Endodermal cell (in vitro differentiated cells): ENCODE data around the gene MFN1. TPM values are rescaled to one million over a fixed set of nuclear protein-coding genes. Genes with fewer than 3 reads are reported as not detected.

Experiments used
- DNase-seq: peaks from one replicate; pipeline ENCODE4 v3.0.0-alpha.2; 2017
- H3K27ac ChIP-seq: 2 replicates; pipeline ENCODE4 v1.5.1; 2013; ENCODE audit warnings: mild to moderate bottlenecking, low read depth, low read length, moderate library complexity
- H3K27me3 ChIP-seq: 2 replicates; pipeline ENCODE4 v1.6.1; 2013; ENCODE audit warnings: mild to moderate bottlenecking, low read length, moderate library complexity; ENCODE audit not compliant: insufficient read depth, control insufficient read depth, poor library complexity, severe bottlenecking
- H3K36me3 ChIP-seq: 2 replicates; pipeline ENCODE4 v1.7.0; 2013; ENCODE audit warnings: mild to moderate bottlenecking, low read length, moderate library complexity; ENCODE audit not compliant: control insufficient read depth, insufficient read depth
- H3K4me1 ChIP-seq: one replicate; pipeline ENCODE4 v1.7.0; 2013; ENCODE audit warnings: low read length; ENCODE audit not compliant: control insufficient read depth, insufficient read depth
- H3K4me3 ChIP-seq: 2 replicates; pipeline ENCODE4 v1.5.1; 2013; ENCODE audit warnings: mild to moderate bottlenecking, low read length, moderate library complexity
- H3K9ac ChIP-seq: 2 replicates; pipeline ENCODE4 v1.6.1; 2013; ENCODE audit warnings: mild to moderate bottlenecking, low read length, moderate library complexity; ENCODE audit not compliant: poor library complexity, severe bottlenecking; ENCODE audit errors: extremely low read depth
- H3K9me3 ChIP-seq: 2 replicates; pipeline ENCODE4 v1.6.1; 2013; ENCODE audit warnings: mild to moderate bottlenecking, low read length, moderate library complexity; ENCODE audit not compliant: control insufficient read depth
- H3K27ac Mint-ChIP-seq: 2 replicates; pipeline ENCODE4 v1.8.0; 2020; ENCODE audit warnings: mixed read lengths
- H3K27me3 Mint-ChIP-seq: 2 replicates; pipeline ENCODE4 v1.8.0; 2021; ENCODE audit warnings: mild to moderate bottlenecking, mixed read lengths; ENCODE audit not compliant: insufficient read depth
- H3K36me3 Mint-ChIP-seq: 2 replicates; pipeline ENCODE4 v1.8.0; 2020; ENCODE audit warnings: low read depth, mixed read lengths
- H3K4me1 Mint-ChIP-seq: 2 replicates; pipeline ENCODE4 v1.8.0; 2020; ENCODE audit warnings: mixed read lengths
- H3K4me3 Mint-ChIP-seq: 2 replicates; pipeline ENCODE4 v1.8.0; 2020; ENCODE audit warnings: mild to moderate bottlenecking, moderate library complexity, mixed read lengths
- H3K9me3 Mint-ChIP-seq: 2 replicates; pipeline ENCODE4 v1.8.0; 2020; ENCODE audit warnings: mild to moderate bottlenecking, mixed read lengths
- WGBS, 2 experiments: methylation state at CpG; one replicate each; pipeline versions ENCODE4 v1.1.5 to v1.1.7; 2013; ENCODE audit warnings: missing lambda C conversion rate in 2 of 2, mixed read lengths in 1 of 2; ENCODE audit not compliant: insufficient coverage in 1 of 2, insufficient read length in 1 of 2; 5-methylcytosine and 5-hydroxymethylcytosine counted together
- total RNA-seq, 2 donors: library from RNA; stranded (reverse); fragmentation: NEBNext Ultra II Directional in 1 of 2; extraction: Animal tissue kit (Norgen Biotek cat#: 25700) in 1 of 2; gene quantifications; 2 replicates in 1 of 2; 3 replicates in 1 of 2; pipeline ENCODE4 v1.2.1, GENCODE V29; 2021
- TF ChIP-seq, protein P1 (sequence below): fragments of 200-600 bp; sonication (generic); conservative IDR thresholded peaks from 2 replicates; pipeline ENCODE4 v1.5.0; 2021; ENCODE audit warnings: antibody characterized with exemption, mild to moderate bottlenecking

The MFN1 gene
- total RNA-seq, 2 donors from 2014 or later, result 42.9 to 45.1 TPM

DNA sequence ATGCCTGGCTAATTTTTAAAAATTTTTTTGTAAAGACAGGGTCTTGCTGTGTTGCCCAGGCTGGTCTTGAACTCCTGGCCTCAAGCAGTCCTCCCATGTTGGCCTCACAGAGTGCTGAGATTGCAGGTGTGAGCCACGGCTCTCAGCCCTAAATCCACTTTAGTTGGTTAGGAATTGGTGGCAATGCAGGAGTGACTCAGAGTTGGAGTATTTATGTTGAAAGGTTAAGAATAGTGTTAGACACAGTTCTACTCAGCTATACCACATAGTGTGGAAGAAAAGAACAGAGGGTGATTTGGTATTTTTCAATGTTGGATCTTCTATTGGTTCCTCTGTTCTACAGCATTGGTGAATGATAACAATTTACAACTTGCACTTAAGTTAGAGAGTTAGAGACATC is 17.1 kb upstream of the MFN1 start:
- no peaks in the 10 kb centered on the region for H3K4me1 Mint-ChIP-seq
- H3K36me3 Mint-ChIP-seq, result peaks cover 76% of the 10 kb centered on the region
- no peak overlapping the region for H3K9ac ChIP-seq
- H3K4me3 Mint-ChIP-seq, result no peak overlapping the region
- H3K4me1 ChIP-seq, result no peaks in the 10 kb centered on the region
- H3K9me3 Mint-ChIP-seq, result no peaks in the 10 kb centered on the region
- WGBS, 2 experiments, result 95 to 100% methylated on average over 1 of the region's 1 CpG
- peaks cover 94% of the 10 kb centered on the region for H3K36me3 ChIP-seq
- DNase-seq, result no peak
- H3K27ac ChIP-seq, result no peak overlapping the region
- no peak overlapping the region for H3K4me3 ChIP-seq
- H3K27me3 ChIP-seq, result no peaks in the 10 kb centered on the region
- no peaks in the 10 kb centered on the region for H3K27me3 Mint-ChIP-seq
- no peaks in the 10 kb centered on the region for H3K9me3 ChIP-seq
- TF ChIP-seq, protein P1, sequence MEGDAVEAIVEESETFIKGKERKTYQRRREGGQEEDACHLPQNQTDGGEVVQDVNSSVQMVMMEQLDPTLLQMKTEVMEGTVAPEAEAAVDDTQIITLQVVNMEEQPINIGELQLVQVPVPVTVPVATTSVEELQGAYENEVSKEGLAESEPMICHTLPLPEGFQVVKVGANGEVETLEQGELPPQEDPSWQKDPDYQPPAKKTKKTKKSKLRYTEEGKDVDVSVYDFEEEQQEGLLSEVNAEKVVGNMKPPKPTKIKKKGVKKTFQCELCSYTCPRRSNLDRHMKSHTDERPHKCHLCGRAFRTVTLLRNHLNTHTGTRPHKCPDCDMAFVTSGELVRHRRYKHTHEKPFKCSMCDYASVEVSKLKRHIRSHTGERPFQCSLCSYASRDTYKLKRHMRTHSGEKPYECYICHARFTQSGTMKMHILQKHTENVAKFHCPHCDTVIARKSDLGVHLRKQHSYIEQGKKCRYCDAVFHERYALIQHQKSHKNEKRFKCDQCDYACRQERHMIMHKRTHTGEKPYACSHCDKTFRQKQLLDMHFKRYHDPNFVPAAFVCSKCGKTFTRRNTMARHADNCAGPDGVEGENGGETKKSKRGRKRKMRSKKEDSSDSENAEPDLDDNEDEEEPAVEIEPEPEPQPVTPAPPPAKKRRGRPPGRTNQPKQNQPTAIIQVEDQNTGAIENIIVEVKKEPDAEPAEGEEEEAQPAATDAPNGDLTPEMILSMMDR, result no peak
- H3K27ac Mint-ChIP-seq, result no peak overlapping the region

DNA sequence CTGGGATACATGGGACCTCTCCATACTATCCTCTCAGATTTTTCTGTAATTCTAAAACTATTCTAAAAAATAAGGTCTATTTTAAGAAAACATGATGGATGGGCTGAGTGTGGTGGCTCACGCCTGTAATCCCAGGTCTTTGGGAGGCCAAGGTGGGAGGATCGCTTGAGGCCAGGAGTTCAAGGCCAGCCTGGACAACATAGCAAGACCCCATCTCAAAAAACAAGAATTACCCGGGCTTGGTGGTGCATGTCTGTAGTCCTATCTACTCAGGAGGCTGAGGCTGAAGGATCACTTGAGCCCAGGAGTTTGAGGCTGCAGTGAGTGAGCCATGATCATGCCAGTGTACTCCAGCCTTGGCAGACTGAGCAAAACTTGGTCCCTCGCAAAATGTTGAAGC is 15.3 kb upstream of the MFN1 start:
- 93 to 95% methylated on average over 4 of the region's 4 CpGs for WGBS, 2 experiments
- Histone ChIP-seq H3K27ac (no peak overlapping the region), H3K36me3 (peaks cover 94% of the 10 kb centered on the region), H3K4me1 (no peaks in the 10 kb centered on the region), H3K9ac (no peak overlapping the region), H3K4me3 (no peak overlapping the region), H3K27me3 (no peaks in the 10 kb centered on the region), H3K9me3 (no peaks in the 10 kb centered on the region)
- Mint-ChIP-seq H3K36me3 (peaks cover 87% of the 10 kb centered on the region), H3K27me3 (no peaks in the 10 kb centered on the region), H3K9me3 (no peaks in the 10 kb centered on the region), H3K27ac (no peak overlapping the region), H3K4me3 (no peak overlapping the region), H3K4me1 (no peaks in the 10 kb centered on the region)
- TF ChIP-seq, protein P1, result no peak
- DNase-seq, result no peak

DNA sequence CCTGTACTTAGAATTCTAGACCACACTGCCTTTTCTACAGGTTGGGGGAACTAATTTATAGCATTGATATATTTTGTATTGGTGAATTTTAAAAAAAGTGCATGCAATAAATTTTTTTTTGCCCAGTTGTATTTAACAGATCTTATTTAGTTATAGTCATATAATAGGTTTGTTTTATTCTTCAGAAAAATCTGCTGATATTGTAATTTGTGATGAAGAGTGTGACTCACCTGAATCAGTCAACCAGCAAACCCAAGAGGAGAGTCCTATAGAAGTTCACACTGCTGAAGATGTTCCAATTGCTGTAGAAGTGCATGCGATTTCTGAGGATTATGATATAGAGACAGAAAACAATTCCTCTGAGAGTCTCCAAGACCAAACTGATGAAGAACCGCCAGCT is 14.4 kb upstream of the MFN1 start:
- Histone ChIP-seq H3K27me3 (no peaks in the 10 kb centered on the region), H3K27ac (no peak overlapping the region), H3K9ac (no peak overlapping the region), H3K9me3 (no peaks in the 10 kb centered on the region), H3K36me3 (peaks cover 86% of the 10 kb centered on the region), H3K4me1 (no peaks in the 10 kb centered on the region), H3K4me3 (no peak overlapping the region)
- no peak for DNase-seq
- no peaks in the 10 kb centered on the region for H3K9me3 Mint-ChIP-seq
- H3K36me3 Mint-ChIP-seq, result peaks cover 88% of the 10 kb centered on the region
- no peaks in the 10 kb centered on the region for H3K27me3 Mint-ChIP-seq
- H3K27ac Mint-ChIP-seq, result no peak overlapping the region
- H3K4me3 Mint-ChIP-seq, result no peak overlapping the region
- 95 to 100% methylated on average over 2 of the region's 2 CpGs for WGBS, 2 experiments
- TF ChIP-seq, protein P1, result no peak
- H3K4me1 Mint-ChIP-seq, result no peaks in the 10 kb centered on the region
